ENCODE measurements around the gene TMEM151B.

The TMEM151B gene

DNA sequence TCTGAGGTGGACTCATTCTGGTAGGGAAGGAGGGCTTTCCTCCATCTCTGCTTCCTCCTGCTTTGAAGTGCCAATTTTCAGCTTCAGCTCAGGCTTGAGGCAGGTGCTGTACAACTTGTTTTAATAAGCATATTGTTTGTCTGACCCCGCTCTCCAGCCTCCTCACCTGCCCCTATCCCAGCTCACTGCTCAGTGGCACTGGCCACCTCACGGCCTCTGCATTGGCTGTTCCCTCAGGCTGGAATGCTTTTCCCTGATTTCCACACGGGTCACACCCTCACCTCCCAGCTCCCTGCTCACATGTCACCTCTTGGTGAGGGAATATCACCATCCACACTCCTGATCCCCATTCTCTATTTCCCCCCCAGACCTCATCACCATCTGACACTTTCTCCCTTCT lies 28.6 kb downstream of the TMEM151B start:
- no peak for FAIRE-seq
- no peak for DNase-seq (ENCODE audit: insufficient read length, low spot score)
- TF ChIP-seq, protein P1, sequence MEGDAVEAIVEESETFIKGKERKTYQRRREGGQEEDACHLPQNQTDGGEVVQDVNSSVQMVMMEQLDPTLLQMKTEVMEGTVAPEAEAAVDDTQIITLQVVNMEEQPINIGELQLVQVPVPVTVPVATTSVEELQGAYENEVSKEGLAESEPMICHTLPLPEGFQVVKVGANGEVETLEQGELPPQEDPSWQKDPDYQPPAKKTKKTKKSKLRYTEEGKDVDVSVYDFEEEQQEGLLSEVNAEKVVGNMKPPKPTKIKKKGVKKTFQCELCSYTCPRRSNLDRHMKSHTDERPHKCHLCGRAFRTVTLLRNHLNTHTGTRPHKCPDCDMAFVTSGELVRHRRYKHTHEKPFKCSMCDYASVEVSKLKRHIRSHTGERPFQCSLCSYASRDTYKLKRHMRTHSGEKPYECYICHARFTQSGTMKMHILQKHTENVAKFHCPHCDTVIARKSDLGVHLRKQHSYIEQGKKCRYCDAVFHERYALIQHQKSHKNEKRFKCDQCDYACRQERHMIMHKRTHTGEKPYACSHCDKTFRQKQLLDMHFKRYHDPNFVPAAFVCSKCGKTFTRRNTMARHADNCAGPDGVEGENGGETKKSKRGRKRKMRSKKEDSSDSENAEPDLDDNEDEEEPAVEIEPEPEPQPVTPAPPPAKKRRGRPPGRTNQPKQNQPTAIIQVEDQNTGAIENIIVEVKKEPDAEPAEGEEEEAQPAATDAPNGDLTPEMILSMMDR (IDR thresholded peaks at IDR 0.05; ENCODE audit: insufficient read depth, missing control alignments), result no peak

DNA sequence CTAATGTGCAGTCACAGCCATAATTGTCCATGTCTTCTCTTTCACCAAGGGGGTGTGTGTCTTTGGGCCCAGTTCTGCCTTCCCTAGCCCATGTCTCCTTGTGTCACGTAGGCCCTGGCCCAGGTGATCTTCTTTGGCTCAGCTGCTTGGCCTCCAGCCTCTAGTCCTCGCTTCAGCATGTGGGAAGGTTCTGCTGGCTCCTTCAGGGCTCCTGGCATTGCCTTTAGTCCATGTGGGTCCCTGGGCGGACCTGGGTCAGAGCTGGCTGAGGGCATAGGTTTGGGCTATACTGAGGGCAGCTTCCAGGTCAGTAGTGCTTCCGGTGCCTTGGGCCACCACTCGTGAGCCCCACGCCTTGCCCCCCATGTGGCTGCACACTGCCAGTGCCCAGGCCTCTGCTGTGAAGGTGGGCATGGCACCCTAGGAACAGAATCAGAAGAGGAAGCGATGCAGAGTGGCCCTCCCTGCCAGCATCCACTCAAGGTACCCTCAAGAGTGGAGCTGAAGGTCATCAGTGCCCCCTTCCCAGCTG lies 30.1 kb downstream of the TMEM151B start:
- FAIRE-seq (no peak), DNase-seq (ENCODE audit: insufficient read length, low spot score) (no peak)
- TF ChIP-seq, protein P1 (IDR thresholded peaks at IDR 0.05; ENCODE audit: insufficient read depth, missing control alignments), result no peak

DNA sequence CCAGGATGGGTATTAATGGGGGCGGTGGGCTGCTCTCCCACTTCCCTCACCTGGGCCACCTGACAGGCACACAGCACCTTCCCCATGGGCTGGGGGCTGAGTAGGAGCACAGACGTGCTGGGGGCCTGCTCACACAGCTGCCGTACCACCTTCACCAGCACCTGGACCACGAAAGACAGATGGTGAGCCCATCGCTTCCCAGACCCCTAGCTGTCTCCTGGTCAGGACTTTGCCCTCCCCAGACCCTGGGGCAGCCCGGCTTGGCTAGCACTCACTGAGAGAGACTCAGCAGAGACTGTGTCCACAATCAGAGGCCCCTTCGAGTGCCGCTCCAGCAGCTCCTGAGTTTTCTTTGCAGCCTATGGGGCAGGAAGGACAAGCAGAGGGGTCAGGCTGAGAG lies 30.9 kb downstream of the TMEM151B start:
- DNase-seq (ENCODE audit: insufficient read length, low spot score) (no peak), FAIRE-seq (no peak)
- TF ChIP-seq, protein P1 (IDR thresholded peaks at IDR 0.05; ENCODE audit: insufficient read depth, missing control alignments), result no peak

DNA sequence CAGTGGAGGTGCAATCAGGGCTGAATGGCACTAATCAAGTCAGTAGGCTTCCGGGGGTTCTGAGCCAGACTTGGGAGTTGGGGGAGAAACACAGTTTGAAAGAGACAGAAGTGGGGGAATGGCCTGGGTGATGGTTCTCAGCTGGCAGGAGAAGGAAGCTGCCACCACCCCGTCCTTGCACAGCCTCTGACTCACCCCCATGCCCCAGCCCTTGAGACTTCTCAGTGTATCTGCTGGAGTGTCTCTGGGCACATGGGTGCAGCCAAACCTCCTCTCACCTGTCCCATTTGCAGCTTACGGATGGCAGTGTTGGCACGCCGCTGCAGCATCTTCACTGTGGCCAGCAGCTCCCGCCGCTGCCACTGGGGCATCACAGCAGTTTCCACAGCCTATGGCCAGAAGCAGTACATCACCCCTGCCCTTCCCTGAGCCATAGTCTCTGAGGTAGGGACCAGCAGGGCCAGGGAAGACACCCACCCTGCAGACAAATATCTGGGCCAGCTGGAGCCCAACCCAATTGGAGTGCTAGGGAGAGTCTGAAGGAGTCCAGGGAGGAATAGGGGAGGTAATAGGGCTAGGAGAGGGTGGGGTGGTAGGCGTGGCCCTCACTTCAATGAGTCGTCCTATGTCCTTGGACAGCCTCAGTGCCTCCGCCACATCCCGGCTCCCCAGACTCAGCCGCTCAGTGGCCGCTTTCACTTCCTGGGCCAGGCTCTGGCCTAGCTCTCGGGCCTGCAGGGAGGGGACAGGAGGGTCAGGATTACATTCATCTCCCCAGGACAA lies 31.7 kb downstream of the TMEM151B start:
- TF ChIP-seq, protein P1 (IDR thresholded peaks at IDR 0.05; ENCODE audit: insufficient read depth, missing control alignments), result no peak
- FAIRE-seq, result no peak

DNA sequence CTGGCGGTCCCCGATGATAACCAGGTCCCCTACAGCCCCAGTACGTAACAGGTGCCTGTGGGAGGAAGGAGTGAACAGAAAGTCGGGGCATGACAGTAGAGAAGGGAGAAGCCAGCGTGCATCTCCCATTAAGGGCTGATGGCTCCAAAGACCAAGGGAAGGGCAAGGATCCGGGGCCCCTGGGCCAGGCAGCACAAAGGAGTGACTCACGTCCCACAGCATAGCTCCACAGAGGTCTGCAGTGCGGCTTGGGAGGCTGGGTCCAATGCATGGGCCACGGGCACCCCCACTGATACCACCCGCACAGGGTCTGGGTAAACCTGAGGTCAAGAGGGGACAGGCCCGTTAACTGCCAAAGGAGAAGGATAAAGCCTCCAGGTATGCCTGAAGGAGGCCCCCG lies 32.6 kb downstream of the TMEM151B start:
- FAIRE-seq (no peak), DNase-seq (ENCODE audit: insufficient read length, low spot score) (no peak)
- TF ChIP-seq, protein P1 (IDR thresholded peaks at IDR 0.05; ENCODE audit: insufficient read depth, missing control alignments), result no peak

More for the DNA sequence above, 31.7 kb downstream of the TMEM151B start:
- no peak for DNase-seq (ENCODE audit: insufficient read length, low spot score)

DNA sequence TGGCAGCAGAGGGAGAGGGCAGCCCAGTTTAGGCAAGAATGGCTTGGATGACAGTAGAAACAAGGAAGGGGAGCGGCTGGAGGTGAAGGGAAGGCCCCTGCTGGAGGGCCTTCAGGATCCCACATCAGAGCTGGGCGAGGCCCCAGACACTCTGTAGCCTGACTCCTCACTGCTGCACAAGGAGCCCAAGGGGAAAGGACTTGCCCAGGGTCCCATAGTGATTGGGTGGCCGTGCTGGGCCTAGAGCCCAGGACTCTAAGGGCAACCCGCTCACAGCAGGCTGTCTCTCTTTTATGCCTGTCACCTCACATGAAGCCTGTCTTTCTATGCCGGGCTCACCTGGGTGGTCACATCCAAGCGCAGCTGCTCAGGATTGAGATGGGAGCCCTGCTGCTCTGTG lies 33.6 kb downstream of the TMEM151B start:
- TF ChIP-seq, protein P1 (IDR thresholded peaks at IDR 0.05; ENCODE audit: insufficient read depth, missing control alignments), result no peak
- FAIRE-seq (no peak), DNase-seq (ENCODE audit: insufficient read length, low spot score) (no peak)
